ENCODE results near the gene UBE4B. TPM values are rescaled to one million over a fixed set of nuclear protein-coding genes. Genes with fewer than 3 reads are reported as not detected.

Gene UBE4B
- total RNA-seq, 1 experiment from 2014 or later, result 44.7 TPM

DNA sequence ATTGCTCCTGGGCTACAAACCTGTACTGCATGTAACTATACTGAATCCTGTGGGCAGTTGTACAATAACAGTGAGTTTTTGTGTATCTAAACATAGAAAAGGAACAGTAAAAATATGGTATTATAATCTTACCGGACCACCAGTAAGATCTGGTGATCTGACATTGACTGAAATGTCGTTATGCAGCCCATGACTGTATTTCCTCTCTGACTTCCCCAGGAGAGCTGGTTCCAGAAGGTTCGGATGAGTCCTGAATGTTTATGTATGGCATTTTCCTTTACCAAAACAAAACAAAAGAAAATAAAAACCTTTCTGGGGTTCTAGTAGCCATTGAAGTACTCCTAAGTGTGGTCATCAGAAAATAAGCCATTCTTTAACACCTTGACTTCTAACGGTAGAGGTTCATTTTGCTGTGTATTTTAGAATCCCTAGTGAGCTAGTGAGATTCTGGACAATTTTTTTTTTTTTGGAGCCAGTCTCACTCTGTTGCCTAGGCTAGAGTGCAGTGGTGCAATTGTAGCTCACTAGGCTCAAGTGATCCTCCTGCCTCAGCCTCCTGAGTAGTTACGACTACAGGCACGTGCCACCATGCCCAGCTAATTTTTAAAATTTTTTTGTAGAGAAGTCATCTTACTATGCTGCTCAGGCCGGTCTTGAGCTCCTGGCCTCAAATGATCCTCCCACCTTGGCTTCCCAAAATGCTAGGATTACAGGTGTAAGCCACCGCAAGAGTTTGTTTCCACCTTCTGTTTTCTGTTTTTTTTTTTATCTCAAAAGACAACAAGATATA is 27.7 kb downstream of the UBE4B start:
- peaks cover 62% of the 10 kb centered on the region for H3K79me2 ChIP-seq (ENCODE audit: insufficient read depth, low read length)
- POLR2A ChIA-PET, result interaction anchor here (0.7 to 0.9 kb wide), 2 partner anchors 13 to 14 kb away, joined by 3 to 4 read pairs; no protein-coding TSS in a partner anchor

More for the DNA sequence above, 27.7 kb downstream of the UBE4B start:
- Histone ChIP-seq H3K9me2 (ENCODE audit: insufficient read depth) (no peaks in the 10 kb centered on the region), H4K20me1 (ENCODE audit: insufficient read depth) (0 out of 2 replicates have a peak, but pooled peaks cover 5% of the 10 kb centered on the region), H2AFZ (ENCODE audit: low read depth, low read length, poor library complexity, severe bottlenecking) (no peak overlapping the region), H3K4me2 (ENCODE audit: low read length) (no peak overlapping the region), H3K27me3 (ENCODE audit: insufficient read depth, low read length) (no peaks in the 10 kb centered on the region), H3K9ac (ENCODE audit: low read length) (no peak overlapping the region), H3K4me3 (replicated peaks in 1 of 2; ENCODE audit: low read depth in 1 of 2, low read length in 2 of 2) (no peak overlapping the region), H3K4me1 (ENCODE audit: control insufficient read depth in 1 of 2, insufficient read depth in 2 of 2, low read length in 2 of 2) (peaks cover 0 to 6% of the 10 kb centered on the region in 2 experiments; a peak in 2 of 4 replicates), H3K36me3 (ENCODE audit: control insufficient read depth in 1 of 2, insufficient read depth in 2 of 2, low read length in 2 of 2) (no peaks in the 10 kb centered on the region), H3K27ac (ENCODE audit: low read depth, low read length) (no peak overlapping the region), H3K9me3 (ENCODE audit: control insufficient read depth in 1 of 2, insufficient read depth in 1 of 2, low read depth in 1 of 2, low read length in 2 of 2) (no peaks in the 10 kb centered on the region)
- BruUV-seq (replicated peaks), result no TSS peak
- ChIA-PET CTCF (no interaction called here), RAD21 (ENCODE audit: low non-redundant PET in 1 of 2, low total read pairs in 2 of 2, uncharacterized antibody in 2 of 2, unreplicated experiment in 2 of 2) (no interaction called here)
- ATAC-seq, result no peak
- no peak for DNase-seq (ENCODE audit: low read depth, low spot score)
- intact Hi-C loops (cut with micrococcal nuclease), result no loop called here
- no peak for TF ChIP-seq CBX3 (IDR thresholded peaks at IDR 0.05; ENCODE audit: low read depth)
- TF ChIP-seq ZFX (IDR thresholded peaks at IDR 0.05), result no peak
- TF ChIP-seq FOSL1 (IDR thresholded peaks at IDR 0.05; ENCODE audit: low read depth), result no peak
- TF ChIP-seq JUND (IDR thresholded peaks at IDR 0.05), result no peak
- TF ChIP-seq YY1 (IDR thresholded peaks at IDR 0.05; ENCODE audit: extremely low read depth, insufficient replicate concordance, low read depth, low read length), result no peak
- TF ChIP-seq, protein P1, sequence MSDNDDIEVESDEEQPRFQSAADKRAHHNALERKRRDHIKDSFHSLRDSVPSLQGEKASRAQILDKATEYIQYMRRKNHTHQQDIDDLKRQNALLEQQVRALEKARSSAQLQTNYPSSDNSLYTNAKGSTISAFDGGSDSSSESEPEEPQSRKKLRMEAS (IDR thresholded peaks at IDR 0.05), result no peak
- TF ChIP-seq RAD21 (IDR thresholded peaks at IDR 0.05; ENCODE audit: low read depth), result no peak
- no peak for TF ChIP-seq POLR2AphosphoS5 (IDR thresholded peaks at IDR 0.05; ENCODE audit: low read depth, low read length)
- no peak for TF ChIP-seq SIN3A (IDR thresholded peaks at IDR 0.05; ENCODE audit: low read depth)
- no peak for TF ChIP-seq POLR2A (IDR thresholded peaks at IDR 0.05; ENCODE audit: borderline replicate concordance, extremely low read depth, insufficient read depth, insufficient read length)
- TF ChIP-seq, protein P2, sequence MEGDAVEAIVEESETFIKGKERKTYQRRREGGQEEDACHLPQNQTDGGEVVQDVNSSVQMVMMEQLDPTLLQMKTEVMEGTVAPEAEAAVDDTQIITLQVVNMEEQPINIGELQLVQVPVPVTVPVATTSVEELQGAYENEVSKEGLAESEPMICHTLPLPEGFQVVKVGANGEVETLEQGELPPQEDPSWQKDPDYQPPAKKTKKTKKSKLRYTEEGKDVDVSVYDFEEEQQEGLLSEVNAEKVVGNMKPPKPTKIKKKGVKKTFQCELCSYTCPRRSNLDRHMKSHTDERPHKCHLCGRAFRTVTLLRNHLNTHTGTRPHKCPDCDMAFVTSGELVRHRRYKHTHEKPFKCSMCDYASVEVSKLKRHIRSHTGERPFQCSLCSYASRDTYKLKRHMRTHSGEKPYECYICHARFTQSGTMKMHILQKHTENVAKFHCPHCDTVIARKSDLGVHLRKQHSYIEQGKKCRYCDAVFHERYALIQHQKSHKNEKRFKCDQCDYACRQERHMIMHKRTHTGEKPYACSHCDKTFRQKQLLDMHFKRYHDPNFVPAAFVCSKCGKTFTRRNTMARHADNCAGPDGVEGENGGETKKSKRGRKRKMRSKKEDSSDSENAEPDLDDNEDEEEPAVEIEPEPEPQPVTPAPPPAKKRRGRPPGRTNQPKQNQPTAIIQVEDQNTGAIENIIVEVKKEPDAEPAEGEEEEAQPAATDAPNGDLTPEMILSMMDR (IDR thresholded peaks at IDR 0.05 in 2 of 3, conservative IDR thresholded peaks at IDR 0.05 in 1 of 3; ENCODE audit: borderline replicate concordance in 1 of 3, insufficient read depth in 1 of 3, low read depth in 2 of 3, low read length in 2 of 3), result no peak
- no peak for TF ChIP-seq CEBPB (IDR thresholded peaks at IDR 0.05; ENCODE audit: low read depth)
- TF ChIP-seq EZH2phosphoT487 (IDR thresholded peaks at IDR 0.05; ENCODE audit: borderline replicate concordance), result no peak
- TF ChIP-seq EZH2 (IDR thresholded peaks at IDR 0.05), result no peak
- TF ChIP-seq SRF (IDR thresholded peaks at IDR 0.05; ENCODE audit: low read depth), result no peak
- TF ChIP-seq ZNF274 (IDR thresholded peaks at IDR 0.05; ENCODE audit: low read depth, low read length), result no peak
